Measurements from ENCODE around the gene ADAMTS17.

ADAMTS17 gene

GRCh38 chr15:100026041-100026440, 315.7 kb downstream of the ADAMTS17 start:
- Histone ChIP-seq H3K9me3 (ENCODE audit: insufficient read depth, low read length) (peaks cover 28% of the 10 kb centered on the region), H3K9ac (ENCODE audit: insufficient read length, low read depth) (no peak overlapping the region), H3K4me3 (ENCODE audit: insufficient read length, low read depth) (no peak overlapping the region), H3K27me3 (ENCODE audit: insufficient read depth, insufficient read length) (no peaks in the 10 kb centered on the region), H3K36me3 (ENCODE audit: insufficient read depth, insufficient read length, low read length) (no peaks in the 10 kb centered on the region), H3K4me1 (ENCODE audit: insufficient read depth, insufficient read length) (no peaks in the 10 kb centered on the region)
- DNase-seq (ENCODE audit: low read depth, low spot score) = no peak
- no peak for TF ChIP-seq SUZ12 (IDR thresholded peaks at IDR 0.05; ENCODE audit: extremely low read depth, insufficient read depth, insufficient read length)
- no peak for TF ChIP-seq YY1 (IDR thresholded peaks at IDR 0.05; ENCODE audit: insufficient read depth, insufficient read length)
- no peak for TF ChIP-seq ZNF274 (IDR thresholded peaks at IDR 0.05; ENCODE audit: low read depth, low read length)

GRCh38 chr15:100022806-100023205, 319.0 kb downstream of the ADAMTS17 start:
- no peak for DNase-seq (ENCODE audit: low read depth, low spot score)
- no peaks in the 10 kb centered on the region for H3K4me1 ChIP-seq (ENCODE audit: insufficient read depth, insufficient read length)
- no peaks in the 10 kb centered on the region for H3K36me3 ChIP-seq (ENCODE audit: insufficient read depth, insufficient read length, low read length)
- TF ChIP-seq SUZ12 (IDR thresholded peaks at IDR 0.05; ENCODE audit: extremely low read depth, insufficient read depth, insufficient read length) = no peak
- TF ChIP-seq YY1 (IDR thresholded peaks at IDR 0.05; ENCODE audit: insufficient read depth, insufficient read length) = no peak
- TF ChIP-seq ZNF274 (IDR thresholded peaks at IDR 0.05; ENCODE audit: low read depth, low read length) = no peak
- no peak overlapping the region for H3K9ac ChIP-seq (ENCODE audit: insufficient read length, low read depth)
- no peak overlapping the region for H3K4me3 ChIP-seq (ENCODE audit: insufficient read length, low read depth)
- H3K27me3 ChIP-seq (ENCODE audit: insufficient read depth, insufficient read length) = no peaks in the 10 kb centered on the region
- peaks cover 52% of the 10 kb centered on the region for H3K9me3 ChIP-seq (ENCODE audit: insufficient read depth, low read length)

DNA sequence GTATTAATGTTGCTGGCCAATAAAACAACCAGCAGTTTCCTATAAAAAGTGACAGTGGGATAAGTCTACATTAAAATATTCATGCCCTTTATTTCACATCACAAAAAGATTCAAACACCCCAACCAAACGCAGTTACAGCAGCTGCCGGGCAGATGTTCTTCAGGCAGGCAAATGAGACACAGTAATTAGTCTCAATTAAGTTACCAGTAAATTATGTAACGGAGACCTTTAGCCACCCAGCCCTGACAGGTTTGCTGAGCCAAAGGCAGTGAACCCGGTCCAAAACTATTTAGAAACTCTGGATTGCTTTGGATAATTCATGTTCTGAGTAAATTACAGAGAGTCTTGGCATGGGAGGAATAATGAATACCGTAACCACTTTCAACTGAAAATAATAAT, 319.4 kb downstream of the ADAMTS17 start:
- peaks cover 51% of the 10 kb centered on the region for H3K9me3 ChIP-seq (ENCODE audit: insufficient read depth, low read length)
- H3K4me3 ChIP-seq (ENCODE audit: insufficient read length, low read depth) = no peak overlapping the region
- H3K36me3 ChIP-seq (ENCODE audit: insufficient read depth, insufficient read length, low read length) = no peaks in the 10 kb centered on the region
- no peak overlapping the region for H3K9ac ChIP-seq (ENCODE audit: insufficient read length, low read depth)
- DNase-seq (ENCODE audit: low read depth, low spot score) = no peak
- H3K4me1 ChIP-seq (ENCODE audit: insufficient read depth, insufficient read length) = no peaks in the 10 kb centered on the region
- H3K27me3 ChIP-seq (ENCODE audit: insufficient read depth, insufficient read length) = no peaks in the 10 kb centered on the region
- TF ChIP-seq YY1 (IDR thresholded peaks at IDR 0.05; ENCODE audit: insufficient read depth, insufficient read length) (no peak), SUZ12 (IDR thresholded peaks at IDR 0.05; ENCODE audit: extremely low read depth, insufficient read depth, insufficient read length) (no peak), ZNF274 (IDR thresholded peaks at IDR 0.05; ENCODE audit: low read depth, low read length) (no peak)

- no peak for DNase-seq (ENCODE audit: low read depth, low spot score)
- Histone ChIP-seq H3K36me3 (ENCODE audit: insufficient read depth, insufficient read length, low read length) (no peaks in the 10 kb centered on the region), H3K4me1 (ENCODE audit: insufficient read depth, insufficient read length) (no peaks in the 10 kb centered on the region), H3K4me3 (ENCODE audit: insufficient read length, low read depth) (no peak overlapping the region), H3K27me3 (ENCODE audit: insufficient read depth, insufficient read length) (no peaks in the 10 kb centered on the region), H3K9me3 (ENCODE audit: insufficient read depth, low read length) (peaks cover 46% of the 10 kb centered on the region), H3K9ac (ENCODE audit: insufficient read length, low read depth) (no peak overlapping the region)
- no peak for TF ChIP-seq YY1 (IDR thresholded peaks at IDR 0.05; ENCODE audit: insufficient read depth, insufficient read length)
- no peak for TF ChIP-seq SUZ12 (IDR thresholded peaks at IDR 0.05; ENCODE audit: extremely low read depth, insufficient read depth, insufficient read length)
- TF ChIP-seq ZNF274 (IDR thresholded peaks at IDR 0.05; ENCODE audit: low read depth, low read length) = no peak
Observed at GRCh38 chr15:100021653-100022052, 320.1 kb downstream of the ADAMTS17 start.

GRCh38 chr15:100020614-100021013, 321.2 kb downstream of the ADAMTS17 start:
- no peaks in the 10 kb centered on the region for H3K36me3 ChIP-seq (ENCODE audit: insufficient read depth, insufficient read length, low read length)
- H3K27me3 ChIP-seq (ENCODE audit: insufficient read depth, insufficient read length) = no peaks in the 10 kb centered on the region
- no peak overlapping the region for H3K4me3 ChIP-seq (ENCODE audit: insufficient read length, low read depth)
- no peak for DNase-seq (ENCODE audit: low read depth, low spot score)
- H3K9ac ChIP-seq (ENCODE audit: insufficient read length, low read depth) = no peak overlapping the region
- H3K9me3 ChIP-seq (ENCODE audit: insufficient read depth, low read length) = peaks cover 50% of the 10 kb centered on the region
- no peaks in the 10 kb centered on the region for H3K4me1 ChIP-seq (ENCODE audit: insufficient read depth, insufficient read length)
- TF ChIP-seq ZNF274 (IDR thresholded peaks at IDR 0.05; ENCODE audit: low read depth, low read length) (no peak), YY1 (IDR thresholded peaks at IDR 0.05; ENCODE audit: insufficient read depth, insufficient read length) (no peak), SUZ12 (IDR thresholded peaks at IDR 0.05; ENCODE audit: extremely low read depth, insufficient read depth, insufficient read length) (no peak)

GRCh38 chr15:100020189-100020588, 321.6 kb downstream of the ADAMTS17 start:
- no peaks in the 10 kb centered on the region for H3K27me3 ChIP-seq (ENCODE audit: insufficient read depth, insufficient read length)
- no peaks in the 10 kb centered on the region for H3K36me3 ChIP-seq (ENCODE audit: insufficient read depth, insufficient read length, low read length)
- no peak for TF ChIP-seq ZNF274 (IDR thresholded peaks at IDR 0.05; ENCODE audit: low read depth, low read length)
- no peak for TF ChIP-seq YY1 (IDR thresholded peaks at IDR 0.05; ENCODE audit: insufficient read depth, insufficient read length)
- TF ChIP-seq SUZ12 (IDR thresholded peaks at IDR 0.05; ENCODE audit: extremely low read depth, insufficient read depth, insufficient read length) = no peak
- no peak overlapping the region for H3K9ac ChIP-seq (ENCODE audit: insufficient read length, low read depth)
- peak; percentile 32 for DNase-seq (ENCODE audit: low read depth, low spot score)
- H3K4me1 ChIP-seq (ENCODE audit: insufficient read depth, insufficient read length) = no peaks in the 10 kb centered on the region
- H3K4me3 ChIP-seq (ENCODE audit: insufficient read length, low read depth) = no peak overlapping the region
- peaks cover 50% of the 10 kb centered on the region for H3K9me3 ChIP-seq (ENCODE audit: insufficient read depth, low read length)

- DNase-seq (ENCODE audit: low read depth, low spot score) = no peak
- H3K27me3 ChIP-seq (ENCODE audit: insufficient read depth, insufficient read length) = no peaks in the 10 kb centered on the region
- no peaks in the 10 kb centered on the region for H3K4me1 ChIP-seq (ENCODE audit: insufficient read depth, insufficient read length)
- no peak overlapping the region for H3K9ac ChIP-seq (ENCODE audit: insufficient read length, low read depth)
- H3K9me3 ChIP-seq (ENCODE audit: insufficient read depth, low read length) = peaks cover 50% of the 10 kb centered on the region
- H3K4me3 ChIP-seq (ENCODE audit: insufficient read length, low read depth) = no peak overlapping the region
- no peaks in the 10 kb centered on the region for H3K36me3 ChIP-seq (ENCODE audit: insufficient read depth, insufficient read length, low read length)
- TF ChIP-seq ZNF274 (IDR thresholded peaks at IDR 0.05; ENCODE audit: low read depth, low read length) (no peak), SUZ12 (IDR thresholded peaks at IDR 0.05; ENCODE audit: extremely low read depth, insufficient read depth, insufficient read length) (no peak), YY1 (IDR thresholded peaks at IDR 0.05; ENCODE audit: insufficient read depth, insufficient read length) (no peak)
Observed at GRCh38 chr15:100019601-100020000, 322.2 kb downstream of the ADAMTS17 start.
